Iris pigment epithelial cell (primary cell): ENCODE results near the gene CUBN.

Experiments used
- DNase-seq: peaks from one replicate; pipeline ENCODE4 v3.0.0-alpha.2; 2011; ENCODE audit warnings: low read depth

CUBN gene

GRCh38 chr10:16952080-16952479 lies 177.5 kb downstream of the CUBN start:
- DNase-seq = no peak

DNA sequence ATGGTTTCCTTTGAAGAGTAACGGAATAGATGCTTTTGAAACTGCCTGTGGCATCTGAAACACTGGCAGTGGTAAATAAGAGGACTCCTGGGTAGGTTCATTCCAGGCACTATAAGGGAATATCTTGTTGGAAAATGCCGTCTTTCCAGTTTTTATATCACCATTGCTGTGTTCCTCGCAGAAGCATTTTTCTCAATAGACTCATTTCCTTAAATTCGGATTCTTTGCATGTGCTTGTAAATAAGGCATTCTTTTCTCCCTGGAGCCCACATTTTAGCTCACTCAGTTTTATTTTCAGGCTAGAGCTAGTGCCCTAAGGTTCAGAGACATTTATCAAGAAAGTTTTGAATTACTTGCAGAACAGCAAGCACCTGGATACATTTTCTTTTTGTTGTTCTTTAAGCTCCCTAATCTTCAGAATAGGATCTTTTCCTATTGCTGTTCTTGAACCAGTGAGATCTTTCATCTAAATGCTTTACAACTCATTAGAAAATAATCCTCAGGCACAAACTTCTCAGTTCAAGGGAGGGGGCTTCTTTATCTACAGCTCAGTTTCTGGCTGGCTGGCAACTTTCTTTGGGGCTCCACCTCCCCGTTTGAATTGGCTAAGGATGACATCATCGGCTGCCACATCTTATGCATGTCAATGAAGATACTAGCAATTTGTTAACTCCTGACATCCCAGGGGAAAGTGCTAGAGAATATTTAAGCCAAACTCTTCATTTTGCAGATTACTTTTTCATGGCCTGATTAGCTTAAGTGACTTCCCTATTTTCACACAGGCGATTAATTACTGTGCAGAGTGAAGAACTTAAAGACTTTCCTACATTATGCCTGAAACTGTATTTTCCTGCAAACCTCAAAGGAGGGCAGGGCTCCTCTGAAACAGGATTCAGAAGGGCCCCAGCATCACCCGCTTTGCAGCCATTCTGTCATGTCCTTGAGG lies 178.7 kb downstream of the CUBN start:
- peak; percentile 86 for DNase-seq

DNA sequence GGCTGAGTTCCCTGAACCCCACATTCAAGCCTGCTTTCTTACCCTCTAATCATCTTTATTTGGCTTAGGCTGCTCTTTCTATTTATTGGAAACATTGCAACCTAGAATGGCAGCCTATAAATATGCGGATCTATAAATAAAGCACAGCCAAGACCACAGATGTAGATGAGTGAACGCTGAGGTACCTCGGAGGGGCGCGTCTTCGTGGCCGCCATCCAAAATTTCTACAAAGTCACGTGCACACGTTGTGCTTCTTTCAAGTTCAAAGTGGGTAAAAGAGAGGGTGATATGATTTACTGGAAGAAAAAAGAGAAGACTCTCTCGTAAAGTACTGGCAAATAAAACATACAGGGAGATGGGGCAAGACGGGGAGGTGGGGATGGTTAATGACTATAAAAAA lies 179.8 kb downstream of the CUBN start:
- DNase-seq = no peak

GRCh38 chr10:16948361-16948760 lies 181.2 kb downstream of the CUBN start:
- DNase-seq = no peak

GRCh38 chr10:16947069-16947468 lies 182.5 kb downstream of the CUBN start:
- DNase-seq = no peak

GRCh38 chr10:16945593-16945992 lies 184.0 kb downstream of the CUBN start:
- no peak for DNase-seq

DNA sequence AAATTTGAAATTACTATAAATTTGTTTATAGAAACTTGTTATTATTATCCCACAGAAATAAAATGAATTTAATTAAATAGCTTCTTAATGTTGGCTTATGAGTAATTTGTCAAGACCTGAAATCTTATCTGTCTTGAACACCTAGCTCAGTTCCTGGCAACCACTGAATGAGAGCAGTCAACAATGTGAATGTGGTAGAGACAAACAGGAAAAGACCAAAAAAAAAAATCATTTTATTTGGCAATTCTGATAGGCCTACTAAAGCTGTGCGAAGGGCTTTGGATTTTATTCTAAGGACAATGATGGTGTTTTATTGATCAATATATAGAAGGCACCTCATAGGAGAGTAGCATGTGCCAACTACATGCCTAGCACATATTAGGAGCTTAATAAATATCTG lies 184.6 kb downstream of the CUBN start:
- no peak for DNase-seq

GRCh38 chr10:16944402-16944801 lies 185.2 kb downstream of the CUBN start:
- no peak for DNase-seq

- DNase-seq = peak; percentile 56
Observed at GRCh38 chr10:16943295-16944285, 186.0 kb downstream of the CUBN start.

GRCh38 chr10:16942381-16943078 lies 187.1 kb downstream of the CUBN start:
- no peak for DNase-seq

DNA sequence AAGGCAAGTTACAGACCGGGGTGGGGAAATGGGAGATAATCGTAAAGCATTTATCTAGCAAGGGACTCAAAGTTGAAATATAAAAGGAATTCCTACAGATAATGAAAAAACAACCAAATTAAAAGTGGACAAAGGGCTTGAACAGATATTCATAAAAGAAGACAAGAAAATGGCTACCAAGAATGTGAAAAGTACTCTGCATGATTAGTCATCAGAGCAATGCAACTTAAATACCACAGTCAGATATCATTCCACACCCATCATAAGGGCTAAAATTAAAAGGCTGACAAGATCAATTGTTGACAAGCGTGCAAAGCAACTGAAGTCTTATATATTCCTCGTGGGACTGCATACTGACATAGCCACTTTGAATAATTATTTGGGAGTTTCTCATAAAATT lies 187.7 kb downstream of the CUBN start:
- peak; percentile 51 for DNase-seq

DNA sequence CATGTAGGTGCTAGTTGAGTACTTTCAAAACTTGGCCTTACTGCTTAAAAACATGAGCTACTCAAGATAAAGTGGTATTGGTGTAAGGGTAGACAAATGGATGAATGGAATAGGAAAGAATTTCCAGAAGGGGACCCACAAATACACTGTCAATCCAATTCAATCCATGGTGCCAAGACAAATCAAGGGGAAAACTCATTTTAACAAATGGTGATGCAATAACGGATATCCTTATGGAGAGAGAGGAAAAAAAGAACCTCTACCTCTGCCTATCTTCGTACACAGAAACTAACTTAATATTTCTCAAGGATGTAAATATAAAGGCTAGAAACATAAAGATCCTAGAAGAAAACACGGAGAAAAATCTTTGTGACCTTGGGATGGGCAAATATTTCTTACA lies 188.5 kb downstream of the CUBN start:
- no peak for DNase-seq

DNA sequence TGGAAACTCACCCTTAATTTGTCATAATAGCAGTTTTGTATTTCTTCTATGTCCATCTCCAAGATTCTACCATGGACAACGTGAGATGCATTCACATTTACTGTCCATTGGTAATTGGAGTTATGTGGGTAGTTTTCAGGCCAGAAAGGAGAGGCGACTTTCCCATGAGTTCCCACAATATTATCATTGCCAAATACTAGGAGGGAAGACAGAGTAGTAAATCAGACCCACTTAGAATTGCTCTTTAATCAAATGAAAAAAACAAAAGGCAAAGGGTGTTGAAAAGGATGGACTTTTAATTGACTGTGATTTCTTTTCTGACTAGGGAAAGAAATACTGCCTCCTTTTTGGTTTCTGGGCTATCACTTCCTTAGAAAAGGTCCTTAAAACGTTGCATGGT lies 190.7 kb downstream of the CUBN start:
- no peak for DNase-seq

DNA sequence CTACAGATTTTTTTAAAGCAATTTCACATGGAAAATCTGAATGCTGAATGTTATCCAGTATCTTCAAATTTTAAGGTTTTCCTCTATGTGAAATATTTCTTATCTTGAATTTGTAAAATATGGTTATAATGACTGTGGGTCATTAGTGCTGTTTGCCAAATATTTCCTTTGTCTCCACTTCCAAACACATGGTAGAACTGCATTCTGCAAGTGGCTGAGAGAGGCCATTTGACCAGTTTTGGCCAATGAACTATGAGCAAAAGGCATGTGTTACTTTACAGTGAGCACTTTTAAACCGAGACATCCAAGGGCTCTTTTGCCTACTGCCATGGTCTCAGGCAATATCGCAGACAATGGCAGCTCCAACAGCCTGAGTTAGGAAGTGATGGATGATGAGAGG lies 195.2 kb downstream of the CUBN start:
- no peak for DNase-seq

DNA sequence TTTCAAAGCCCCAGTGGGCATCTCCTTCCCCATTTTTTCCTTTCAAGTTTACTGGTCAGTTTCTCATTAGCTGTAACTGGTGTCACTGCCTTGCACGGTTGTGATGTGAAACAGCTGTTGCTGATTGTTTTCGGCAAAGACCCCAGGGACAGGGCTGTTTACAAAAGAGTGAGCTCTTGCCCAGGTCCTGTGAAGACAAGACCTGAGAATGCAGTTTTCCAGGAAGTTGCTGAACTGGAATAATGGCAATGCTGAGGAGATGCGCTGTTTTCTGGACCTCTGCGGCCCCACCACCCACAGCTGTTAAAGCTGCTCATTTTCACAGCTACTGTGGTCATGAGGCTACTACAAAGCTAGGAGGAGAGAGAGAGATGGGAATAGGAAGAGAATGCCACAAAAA lies 195.8 kb downstream of the CUBN start:
- no peak for DNase-seq

GRCh38 chr10:16931930-16932329 lies 197.7 kb downstream of the CUBN start:
- DNase-seq = no peak

- DNase-seq = no peak
Observed at GRCh38 chr10:16930540-16930939, 199.1 kb downstream of the CUBN start.

GRCh38 chr10:16929069-16929468 lies 200.5 kb downstream of the CUBN start:
- no peak for DNase-seq

DNA sequence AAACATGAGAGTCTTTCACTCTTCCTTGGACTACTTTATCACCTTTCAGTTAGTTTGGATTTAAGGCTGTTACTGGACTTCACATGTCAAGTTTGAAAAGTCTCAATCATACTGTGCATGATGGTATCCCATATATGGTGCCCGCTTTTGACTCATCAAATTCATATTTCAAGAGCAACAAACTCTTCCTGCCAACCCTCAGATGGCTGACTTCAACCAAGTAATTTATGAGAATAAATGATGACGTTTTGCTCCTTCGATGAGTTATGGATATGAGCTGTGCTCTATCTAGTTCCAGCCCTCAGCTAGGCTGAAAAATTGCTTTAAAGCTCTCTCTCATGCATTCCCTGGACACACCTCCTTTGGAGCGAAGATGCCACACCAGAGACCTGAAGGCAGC lies 202.1 kb downstream of the CUBN start:
- DNase-seq = no peak

DNA sequence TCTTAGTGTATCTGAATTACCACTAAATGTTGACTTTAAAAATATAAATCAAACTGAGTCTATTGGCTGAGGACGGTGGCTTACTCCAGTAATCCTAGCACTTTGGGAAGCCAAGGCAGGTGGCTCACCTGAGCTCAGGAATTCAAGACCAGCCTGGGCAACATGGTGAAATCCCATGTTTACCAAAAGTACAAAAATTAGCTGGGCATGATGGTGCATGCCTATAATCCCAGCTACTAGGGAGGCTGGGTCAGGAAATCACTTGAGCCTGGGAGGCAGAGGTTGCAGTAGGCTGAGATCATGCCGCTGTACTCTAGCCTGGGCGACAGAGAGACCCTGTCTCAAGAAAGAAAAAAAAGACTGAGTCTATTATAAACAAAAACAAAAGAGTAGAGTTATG lies 205.9 kb downstream of the CUBN start:
- no peak for DNase-seq

DNA sequence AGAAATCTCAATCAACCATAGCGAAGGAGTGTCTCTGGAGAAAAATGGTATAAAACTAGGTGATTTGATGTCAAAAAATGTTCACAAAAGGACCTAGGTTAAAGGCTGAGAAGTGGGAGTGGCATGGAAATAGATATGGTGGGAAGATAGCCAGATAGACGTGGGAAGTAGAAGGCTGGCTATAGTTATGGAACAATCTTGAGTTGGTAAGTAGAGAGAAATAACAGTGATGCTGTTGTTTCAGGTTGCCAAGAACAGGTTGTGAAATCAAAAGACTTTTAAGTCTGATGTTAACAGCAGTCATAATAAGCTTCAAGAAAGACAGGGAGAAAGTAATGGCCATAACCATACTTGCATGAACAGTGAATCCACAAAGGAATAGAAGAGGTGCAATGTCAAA lies 206.3 kb downstream of the CUBN start:
- DNase-seq = peak; percentile 36
